Fibroblast of lung (primary cell): ENCODE results near the gene BRCA2.

ENCODE experiments used
- EZH2 ChIP-seq: IDR thresholded peaks from 2 replicates; pipeline ENCODE4 v1.5.1; 2012; ENCODE audit warnings: low read length, control low read depth, mild to moderate bottlenecking; ENCODE audit errors: missing control alignments
- TF ChIP-seq, protein P1 (sequence below), 2 donors: IDR thresholded peaks in 1 of 2; conservative IDR thresholded peaks in 1 of 2; 1 replicate in 1 of 2; 2 replicates in 1 of 2; pipeline ENCODE4 v1.5.1; 2011 to 2012; ENCODE audit warnings: low read length in 2 of 2, control low read depth in 1 of 2, inconsistent platforms in 1 of 2, low read depth in 1 of 2, mild to moderate bottlenecking in 1 of 2

DNA sequence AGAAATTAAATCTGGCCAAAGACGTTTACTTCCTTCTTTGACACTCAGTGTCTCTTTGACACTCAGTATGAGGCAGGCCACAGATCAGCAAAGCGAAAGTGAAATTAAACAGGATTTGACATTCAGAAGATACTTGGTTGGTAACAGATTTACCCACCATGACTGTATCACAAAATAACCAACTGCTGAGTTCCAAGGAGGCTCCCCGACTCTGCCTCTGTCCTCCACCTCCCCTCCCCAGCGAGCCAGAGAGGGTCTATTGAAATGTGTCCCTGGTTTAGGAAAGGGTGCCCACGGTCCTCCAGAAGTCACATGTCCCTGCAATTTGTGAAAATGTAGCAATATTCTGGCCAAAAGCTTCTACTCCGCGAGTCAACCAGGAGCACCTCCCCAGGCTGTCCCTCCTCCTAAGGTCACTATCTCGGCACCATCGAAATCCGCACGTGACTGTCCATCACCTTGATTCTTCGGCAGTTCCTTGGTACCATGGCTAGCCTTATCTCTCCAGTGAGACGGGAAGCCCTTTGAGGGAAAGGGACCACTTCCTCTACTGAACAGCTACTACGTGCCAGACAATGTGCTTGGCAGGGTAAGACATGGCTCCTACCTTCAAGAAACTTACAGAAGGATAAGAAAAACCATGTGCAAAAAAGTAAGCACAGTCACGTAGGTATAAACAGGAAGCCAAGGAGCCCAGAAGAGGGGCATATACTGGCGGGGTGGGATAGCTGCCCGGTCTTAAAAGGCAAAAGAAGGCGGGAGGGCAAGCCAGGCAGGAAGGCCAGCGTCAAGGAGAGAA is 111.1 kb downstream of the BRCA2 start:
- TF ChIP-seq, protein P1, sequence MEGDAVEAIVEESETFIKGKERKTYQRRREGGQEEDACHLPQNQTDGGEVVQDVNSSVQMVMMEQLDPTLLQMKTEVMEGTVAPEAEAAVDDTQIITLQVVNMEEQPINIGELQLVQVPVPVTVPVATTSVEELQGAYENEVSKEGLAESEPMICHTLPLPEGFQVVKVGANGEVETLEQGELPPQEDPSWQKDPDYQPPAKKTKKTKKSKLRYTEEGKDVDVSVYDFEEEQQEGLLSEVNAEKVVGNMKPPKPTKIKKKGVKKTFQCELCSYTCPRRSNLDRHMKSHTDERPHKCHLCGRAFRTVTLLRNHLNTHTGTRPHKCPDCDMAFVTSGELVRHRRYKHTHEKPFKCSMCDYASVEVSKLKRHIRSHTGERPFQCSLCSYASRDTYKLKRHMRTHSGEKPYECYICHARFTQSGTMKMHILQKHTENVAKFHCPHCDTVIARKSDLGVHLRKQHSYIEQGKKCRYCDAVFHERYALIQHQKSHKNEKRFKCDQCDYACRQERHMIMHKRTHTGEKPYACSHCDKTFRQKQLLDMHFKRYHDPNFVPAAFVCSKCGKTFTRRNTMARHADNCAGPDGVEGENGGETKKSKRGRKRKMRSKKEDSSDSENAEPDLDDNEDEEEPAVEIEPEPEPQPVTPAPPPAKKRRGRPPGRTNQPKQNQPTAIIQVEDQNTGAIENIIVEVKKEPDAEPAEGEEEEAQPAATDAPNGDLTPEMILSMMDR (conservative IDR thresholded peaks at IDR 0.05 in 1 of 2, IDR thresholded peaks at IDR 0.05 in 1 of 2; ENCODE audit: low read depth in 1 of 2, low read length in 2 of 2) = no peak
- no peak for TF ChIP-seq EZH2
